Right lobe of liver (tissue), 6 donors: ENCODE results near the gene LPCAT1. TPM values are rescaled to one million over a fixed set of nuclear protein-coding genes. Genes with fewer than 3 reads are reported as not detected.

ENCODE experiments used
- ATAC-seq, 4 donors: fragments of 200-7000 bp; cut with Tn5 transposase; one replicate each; pipeline ENCODE4 v1.9.1; 2020; ENCODE audit warnings: mild to moderate bottlenecking in 4 of 4, moderate library complexity in 4 of 4
- DNase-seq, 3 donors: peaks; one replicate each; pipeline ENCODE4 v3.0.0-alpha.2; 2020
- H3K27ac ChIP-seq, 3 donors: fragments of 200-600 bp; one replicate each; pipeline ENCODE4 v1.8.0; 2022
- H3K27me3 ChIP-seq, 2 donors: fragments of 200-600 bp; one replicate each; pipeline ENCODE4 v1.8.0; 2022
- H3K36me3 ChIP-seq, 4 donors: fragments of 200-600 bp; sonication (generic) in 1 of 4; one replicate each; pipeline versions ENCODE4 v1.5.1 to v1.8.0; 2017 to 2022; ENCODE audit warnings: control low read depth in 1 of 4
- H3K4me1 ChIP-seq, 4 donors: fragments of 200-600 bp; sonication (generic) in 1 of 4; one replicate each; pipeline versions ENCODE4 v1.5.1 to v1.8.0; 2017 to 2022; ENCODE audit warnings: control low read depth in 1 of 4
- H3K4me3 ChIP-seq, 3 donors: fragments of 200-600 bp; one replicate each; pipeline ENCODE4 v1.8.0; 2022
- H3K9me3 ChIP-seq, 4 donors: fragments of 200-600 bp; sonication (generic) in 1 of 4; one replicate each; pipeline versions ENCODE4 v1.5.1 to v1.8.0; 2017 to 2022; ENCODE audit warnings: control low read depth in 1 of 4
- POLR2A ChIP-seq: fragments of 450-650 bp; IDR thresholded peaks from one replicate; pipeline ENCODE4 v1.6.1; 2017; ENCODE audit warnings: antibody characterized with exemption, mild to moderate bottlenecking
- WGBS: methylation state at CpG from one replicate; pipeline ENCODE4 v1.1.6; 2018; ENCODE audit warnings: low coverage, low lambda C conversion rate; ENCODE audit not compliant: insufficient coverage; ENCODE audit errors: missing lambda C conversion rate; 5-methylcytosine and 5-hydroxymethylcytosine counted together
- intact Hi-C, 2 donors: fragments of 100-400 bp; cut with DNase I; formaldehyde crosslinking; loops; one replicate each; pipeline versions ENCODE4 v1.11.2 to v1.14.1; 2022
- total RNA-seq, 6 experiments: library from RNA; depleted of rRNA in 2 of 6; stranded (reverse); fragments of >200 nt in 2 of 6; fragmentation: NEBNext Ultra II Directional in 3 of 6; extraction: Animal tissue kit (Norgen Biotek cat#: 25700) in 3 of 6; gene quantifications; one replicate each; pipeline versions ENCODE4 v1.1.0 to v1.2.4, GENCODE V29; 2016 to 2023
- TF ChIP-seq, protein P1 (sequence below), 4 donors: fragments of 200-600 bp in 3 of 4; fragments of 450-650 bp in 1 of 4; IDR thresholded peaks; one replicate each; pipeline versions ENCODE4 v1.5.1 to v1.8.0; 2016 to 2022; ENCODE audit warnings: antibody characterized with exemption in 4 of 4, mild to moderate bottlenecking in 2 of 4
- donor health status: DM: no; HTN: yes; CAD: no.
- donor health status: DM: no; HTN: no; CAD: no.
- donor health status: DM: no; HTN: no; CAD: no.
- donor health status: DM: no; HTN: yes; CAD: no.
- donor health status: DM: no; HTN: yes; CAD: no.

Gene LPCAT1
- total RNA-seq, 6 experiments from 2014 or later: 6.9 to 38.6 (median 13.1) TPM

DNA sequence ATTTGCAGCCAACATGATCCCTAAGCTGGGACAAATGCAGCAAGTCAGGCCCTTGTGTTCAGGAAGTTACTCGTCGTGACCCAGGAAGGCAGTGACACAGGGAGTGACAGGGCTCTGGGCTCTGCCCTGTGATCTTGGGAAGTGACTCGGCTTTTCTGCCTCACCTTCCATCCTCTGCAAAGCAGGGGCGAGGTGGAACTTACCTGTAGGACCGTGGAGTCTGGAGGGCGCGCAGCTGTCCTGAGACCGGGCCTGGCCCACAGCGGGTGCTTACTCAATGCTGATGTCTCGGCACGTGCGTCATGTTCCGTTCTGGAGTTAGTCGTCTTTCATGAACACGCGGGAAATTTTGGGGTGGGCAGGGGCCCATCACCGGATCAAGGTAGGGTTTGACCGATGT, 22.8 kb upstream of the LPCAT1 start:
- ATAC-seq (no peak), DNase-seq (peak in 2 of 3 donors; percentile 14 to 40)
- WGBS: 71% methylated on average over 13 of the region's 18 CpGs
- Histone ChIP-seq H3K36me3 (no peaks in the 10 kb centered on the region), H3K9me3 (no peaks in the 10 kb centered on the region), H3K27me3 (no peaks in the 10 kb centered on the region), H3K4me3 (no peak overlapping the region), H3K4me1 (no peaks in the 10 kb centered on the region), H3K27ac (no peak overlapping the region)
- TF ChIP-seq POLR2A: no peak
- TF ChIP-seq, protein P1, sequence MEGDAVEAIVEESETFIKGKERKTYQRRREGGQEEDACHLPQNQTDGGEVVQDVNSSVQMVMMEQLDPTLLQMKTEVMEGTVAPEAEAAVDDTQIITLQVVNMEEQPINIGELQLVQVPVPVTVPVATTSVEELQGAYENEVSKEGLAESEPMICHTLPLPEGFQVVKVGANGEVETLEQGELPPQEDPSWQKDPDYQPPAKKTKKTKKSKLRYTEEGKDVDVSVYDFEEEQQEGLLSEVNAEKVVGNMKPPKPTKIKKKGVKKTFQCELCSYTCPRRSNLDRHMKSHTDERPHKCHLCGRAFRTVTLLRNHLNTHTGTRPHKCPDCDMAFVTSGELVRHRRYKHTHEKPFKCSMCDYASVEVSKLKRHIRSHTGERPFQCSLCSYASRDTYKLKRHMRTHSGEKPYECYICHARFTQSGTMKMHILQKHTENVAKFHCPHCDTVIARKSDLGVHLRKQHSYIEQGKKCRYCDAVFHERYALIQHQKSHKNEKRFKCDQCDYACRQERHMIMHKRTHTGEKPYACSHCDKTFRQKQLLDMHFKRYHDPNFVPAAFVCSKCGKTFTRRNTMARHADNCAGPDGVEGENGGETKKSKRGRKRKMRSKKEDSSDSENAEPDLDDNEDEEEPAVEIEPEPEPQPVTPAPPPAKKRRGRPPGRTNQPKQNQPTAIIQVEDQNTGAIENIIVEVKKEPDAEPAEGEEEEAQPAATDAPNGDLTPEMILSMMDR (IDR thresholded peaks at IDR 0.05): no peak
- intact Hi-C loops: no loop called here

DNA sequence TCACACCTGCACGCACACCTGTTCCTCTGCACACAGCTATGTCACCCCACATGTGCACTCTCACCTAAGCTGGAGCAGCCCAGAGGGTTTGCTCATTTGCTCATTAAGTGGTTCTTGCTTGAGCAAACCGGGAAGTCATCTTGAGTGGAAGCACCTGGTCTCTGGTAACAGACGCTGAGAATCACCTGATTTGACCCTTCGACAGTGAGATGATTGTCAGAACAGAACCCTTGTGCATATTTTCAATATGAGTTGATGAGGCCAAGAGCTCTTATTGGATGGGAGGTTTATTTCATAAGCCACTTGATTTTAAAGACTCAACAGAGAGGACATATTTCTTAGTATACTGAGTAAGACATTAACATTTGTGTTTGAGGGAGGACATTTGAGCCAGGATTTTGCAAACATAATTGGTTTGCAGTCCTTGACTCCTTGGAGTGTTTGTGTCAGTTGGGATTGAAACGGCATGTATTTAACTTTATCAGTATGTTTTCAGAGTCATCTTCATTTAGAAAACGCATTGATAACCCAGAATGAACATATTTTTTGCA, 22.1 kb upstream of the LPCAT1 start:
- H3K4me1 ChIP-seq: no peaks in the 10 kb centered on the region
- intact Hi-C loops: no loop called here
- H3K27me3 ChIP-seq: no peaks in the 10 kb centered on the region
- H3K36me3 ChIP-seq: no peaks in the 10 kb centered on the region
- H3K27ac ChIP-seq: no peak overlapping the region
- DNase-seq (peak in 2 of 3 donors; percentile 5 to 14), ATAC-seq (no peak)
- TF ChIP-seq, protein P1 (IDR thresholded peaks at IDR 0.05): no peak
- no peak for TF ChIP-seq POLR2A
- no peak overlapping the region for H3K4me3 ChIP-seq
- H3K9me3 ChIP-seq: no peaks in the 10 kb centered on the region
- 65% methylated on average over 6 of the region's 6 CpGs for WGBS

DNA sequence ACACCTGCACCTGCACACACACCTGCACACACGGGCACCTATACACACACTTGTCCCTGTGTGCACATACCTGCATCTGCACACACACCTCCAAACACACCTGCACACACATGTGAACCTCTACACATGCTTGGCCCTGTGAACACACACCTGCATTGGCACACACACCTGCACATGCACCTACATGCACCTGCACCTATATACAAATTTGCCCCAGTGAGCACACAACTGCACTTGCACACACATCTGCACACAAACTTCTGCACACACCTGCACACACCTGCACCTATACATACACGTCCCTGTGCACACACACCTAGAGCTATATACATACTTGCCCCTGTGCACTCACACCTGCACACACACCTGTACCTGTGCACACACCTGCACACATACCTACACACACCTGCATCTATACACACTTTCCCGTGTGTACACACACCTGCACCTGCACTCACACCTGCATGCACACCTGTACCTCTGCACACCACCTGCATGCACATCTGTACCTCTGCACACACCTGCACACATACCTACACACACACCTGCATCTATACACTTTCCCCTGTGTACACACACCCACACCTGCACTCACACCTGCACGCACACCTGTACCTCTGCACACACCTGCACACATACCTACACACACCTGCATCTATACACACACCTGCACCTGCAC, 21.5 kb upstream of the LPCAT1 start:
- no peak overlapping the region for H3K27ac ChIP-seq
- WGBS: 87% methylated on average over 4 of the region's 4 CpGs
- H3K9me3 ChIP-seq: no peaks in the 10 kb centered on the region
- intact Hi-C loops: no loop called here
- TF ChIP-seq, protein P1 (IDR thresholded peaks at IDR 0.05): no peak
- TF ChIP-seq POLR2A: no peak
- H3K4me1 ChIP-seq: no peaks in the 10 kb centered on the region
- DNase-seq (peak in 1 of 3 donors; percentile 19), ATAC-seq (no peak)
- H3K27me3 ChIP-seq: no peaks in the 10 kb centered on the region
- H3K4me3 ChIP-seq: no peak overlapping the region
- no peaks in the 10 kb centered on the region for H3K36me3 ChIP-seq

DNA sequence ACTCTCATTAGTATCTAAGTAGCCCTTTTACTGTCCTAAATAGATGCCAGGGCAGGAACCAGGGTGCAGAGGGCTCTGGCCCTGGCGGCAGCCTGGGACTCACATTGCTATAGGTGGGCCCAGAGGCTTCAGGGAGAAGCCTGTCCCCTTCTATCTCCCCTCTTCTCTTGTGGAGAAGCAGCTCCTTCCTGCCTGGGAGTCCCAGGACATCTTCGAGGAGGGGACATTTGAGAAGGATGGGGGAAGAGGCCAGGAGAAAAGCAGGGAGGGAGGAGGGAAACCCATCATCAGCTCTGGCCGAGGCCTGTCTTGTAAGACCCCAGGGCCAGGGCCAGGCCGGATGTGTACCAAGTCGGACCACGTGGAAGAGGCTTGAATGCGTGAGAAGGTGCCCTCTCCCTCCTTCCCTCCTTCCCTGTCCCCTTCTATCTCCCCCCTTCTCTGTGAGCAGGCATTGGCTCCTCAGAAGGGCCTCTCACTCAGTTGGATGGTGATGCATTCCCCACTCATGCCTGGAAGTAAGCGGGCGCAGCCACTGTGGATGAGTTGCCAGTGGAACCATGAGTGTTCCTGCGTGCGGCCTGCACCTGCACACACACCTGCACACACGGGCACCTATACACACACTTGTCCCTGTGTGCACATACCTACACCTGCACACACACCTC, 20.7 kb upstream of the LPCAT1 start:
- no peak overlapping the region for H3K4me3 ChIP-seq
- ATAC-seq (no peak), DNase-seq (peak; percentile 14 to 25 (median 24))
- H3K36me3 ChIP-seq: no peaks in the 10 kb centered on the region
- no peak overlapping the region for H3K27ac ChIP-seq
- H3K9me3 ChIP-seq: no peaks in the 10 kb centered on the region
- H3K27me3 ChIP-seq: no peaks in the 10 kb centered on the region
- TF ChIP-seq POLR2A: no peak
- TF ChIP-seq, protein P1 (IDR thresholded peaks at IDR 0.05): no peak
- H3K4me1 ChIP-seq: no peaks in the 10 kb centered on the region
- WGBS: 87% methylated on average over 3 of the region's 12 CpGs
- intact Hi-C loops: no loop called here
